ENCODE results near the gene CLBA1. TPM values are rescaled to one million over a fixed set of nuclear protein-coding genes. Genes with fewer than 3 reads are reported as not detected.
"Not testable (repeated sequence)": the region's sequence is repeated elsewhere in the genome, so short reads cannot be mapped to it uniquely, and the experiment has no call there.

The CLBA1 gene
- total RNA-seq, 2 experiments from 2014 or later, result 0.40 to 0.43 TPM

- H3K27me3 Mint-ChIP-seq (ENCODE audit: low read depth), result no peaks in the 10 kb centered on the region
- CTCF ChIA-PET, result interaction anchor here (0.7 to 4.5 kb wide), 3 partner anchors 16 to 171 kb away, joined by 3 to 23 read pairs (median 8); no protein-coding TSS in a partner anchor
- DNase-seq, result no peak
- intact Hi-C loops (cut with micrococcal nuclease), result no loop called here
- H3K4me1 Mint-ChIP-seq (ENCODE audit: low read depth), result peaks cover 39% of the 10 kb centered on the region
- H3K9me3 Mint-ChIP-seq, result no peaks in the 10 kb centered on the region
- no peak overlapping the region for H3K4me3 Mint-ChIP-seq
- no peak overlapping the region for H3K27ac Mint-ChIP-seq
- no peaks in the 10 kb centered on the region for H3K36me3 Mint-ChIP-seq (ENCODE audit: low read depth)
These were observed 43.8 kb downstream of the CLBA1 start for GRCh38 chr14:105029402-105029801.

GRCh38 chr14:105030194-105030593 lies 44.6 kb downstream of the CLBA1 start:
- intact Hi-C loops (cut with micrococcal nuclease), result no loop called here
- Mint-ChIP-seq H3K27me3 (ENCODE audit: low read depth) (no peaks in the 10 kb centered on the region), H3K4me1 (ENCODE audit: low read depth) (peaks cover 34% of the 10 kb centered on the region)

GRCh38 chr14:105030836-105031396 lies 45.3 kb downstream of the CLBA1 start:
- H3K4me1 Mint-ChIP-seq (ENCODE audit: low read depth), result peaks cover 27% of the 10 kb centered on the region
- intact Hi-C loops (cut with micrococcal nuclease), result no loop called here
- CTCF ChIA-PET, result interaction anchor here (4.5 kb wide), 1 partner anchor 14 kb away, joined by 23 read pairs; no protein-coding TSS in a partner anchor

More at GRCh38 chr14:105030194-105030593, 44.6 kb downstream of the CLBA1 start:
- Mint-ChIP-seq H3K9me3 (no peaks in the 10 kb centered on the region), H3K27ac (no peak overlapping the region), H3K36me3 (ENCODE audit: low read depth) (no peaks in the 10 kb centered on the region), H3K4me3 (no peak overlapping the region)
- DNase-seq, result no peak
- CTCF ChIA-PET, result interaction anchor here (4.5 kb wide), 1 partner anchor 15 kb away, joined by 23 read pairs; no protein-coding TSS in a partner anchor

GRCh38 chr14:105032451-105032901 lies 46.9 kb downstream of the CLBA1 start:
- H3K27ac Mint-ChIP-seq; H3K27me3 Mint-ChIP-seq (ENCODE audit: low read depth); DNase-seq; intact Hi-C loops (cut with micrococcal nuclease); H3K4me3 Mint-ChIP-seq; H3K9me3 Mint-ChIP-seq; H3K36me3 Mint-ChIP-seq (ENCODE audit: low read depth); CTCF ChIA-PET: not testable (repeated sequence)
- peaks cover 17% of the 10 kb centered on the region for H3K4me1 Mint-ChIP-seq (ENCODE audit: low read depth)

More at GRCh38 chr14:105030836-105031396, 45.3 kb downstream of the CLBA1 start:
- Mint-ChIP-seq H3K9me3 (no peaks in the 10 kb centered on the region), H3K4me3 (no peak overlapping the region), H3K27ac (no peak overlapping the region), H3K36me3 (ENCODE audit: low read depth) (no peaks in the 10 kb centered on the region), H3K27me3 (ENCODE audit: low read depth) (no peaks in the 10 kb centered on the region)
- DNase-seq, result no peak

GRCh38 chr14:105033412-105033900 lies 47.9 kb downstream of the CLBA1 start:
- H3K27ac Mint-ChIP-seq, result peak overlapping the region; percentile 3
- CTCF ChIA-PET; intact Hi-C loops (cut with micrococcal nuclease); H3K9me3 Mint-ChIP-seq; H3K36me3 Mint-ChIP-seq (ENCODE audit: low read depth); H3K27me3 Mint-ChIP-seq (ENCODE audit: low read depth): not testable (repeated sequence)
- peak; percentile 26 for DNase-seq
- peaks cover 17% of the 10 kb centered on the region for H3K4me1 Mint-ChIP-seq (ENCODE audit: low read depth)
- H3K4me3 Mint-ChIP-seq, result peak overlapping the region; percentile 49

GRCh38 chr14:105034315-105035039 lies 48.9 kb downstream of the CLBA1 start:
- no peak for DNase-seq
- CTCF ChIA-PET, result interaction anchor here (2.0 kb wide), 1 partner anchor 9 kb away, joined by 6 read pairs; no protein-coding TSS in a partner anchor
- no peaks in the 10 kb centered on the region for H3K36me3 Mint-ChIP-seq (ENCODE audit: low read depth)
- H3K4me3 Mint-ChIP-seq, result no peak overlapping the region
- peaks cover 17% of the 10 kb centered on the region for H3K4me1 Mint-ChIP-seq (ENCODE audit: low read depth)
- H3K9me3 Mint-ChIP-seq, result no peaks in the 10 kb centered on the region
- intact Hi-C loops (cut with micrococcal nuclease), result no loop called here
- no peak overlapping the region for H3K27ac Mint-ChIP-seq
- H3K27me3 Mint-ChIP-seq (ENCODE audit: low read depth), result no peaks in the 10 kb centered on the region

- DNase-seq; H3K36me3 Mint-ChIP-seq (ENCODE audit: low read depth); H3K9me3 Mint-ChIP-seq; intact Hi-C loops (cut with micrococcal nuclease); H3K27me3 Mint-ChIP-seq (ENCODE audit: low read depth); H3K27ac Mint-ChIP-seq; H3K4me3 Mint-ChIP-seq: not testable (repeated sequence)
- CTCF ChIA-PET, result interaction anchor here (0.6 to 2.0 kb wide), 4 partner anchors 8 to 480 kb away, joined by 3 to 12 read pairs (median 6); no protein-coding TSS in a partner anchor
- H3K4me1 Mint-ChIP-seq (ENCODE audit: low read depth), result peaks cover 17% of the 10 kb centered on the region
These were observed 50.0 kb downstream of the CLBA1 start for GRCh38 chr14:105035616-105036015.

GRCh38 chr14:105039458-105040205 lies 54.0 kb downstream of the CLBA1 start:
- no peaks in the 10 kb centered on the region for H3K27me3 Mint-ChIP-seq (ENCODE audit: low read depth)
- H3K9me3 Mint-ChIP-seq, result no peaks in the 10 kb centered on the region
- H3K4me3 Mint-ChIP-seq, result no peak overlapping the region
- intact Hi-C loops (cut with micrococcal nuclease), result no loop called here
- CTCF ChIA-PET, result no interaction called here
- H3K4me1 Mint-ChIP-seq (ENCODE audit: low read depth), result no peaks in the 10 kb centered on the region
- H3K27ac Mint-ChIP-seq, result no peak overlapping the region
- no peaks in the 10 kb centered on the region for H3K36me3 Mint-ChIP-seq (ENCODE audit: low read depth)
- DNase-seq, result no peak

GRCh38 chr14:105041841-105042765 lies 56.5 kb downstream of the CLBA1 start:
- Mint-ChIP-seq H3K27ac (no peak overlapping the region), H3K36me3 (ENCODE audit: low read depth) (no peaks in the 10 kb centered on the region), H3K4me3 (no peak overlapping the region), H3K4me1 (ENCODE audit: low read depth) (peaks cover 5% of the 10 kb centered on the region), H3K27me3 (ENCODE audit: low read depth) (no peaks in the 10 kb centered on the region), H3K9me3 (no peaks in the 10 kb centered on the region)
- DNase-seq, result no peak
- CTCF ChIA-PET, result interaction anchor here (0.8 to 7.5 kb wide), 3 partner anchors 36 to 68 kb away, joined by 3 to 129 read pairs (median 3); no protein-coding TSS in a partner anchor
- intact Hi-C loops (cut with micrococcal nuclease), result no loop called here

- DNase-seq, result no peak
- H3K36me3 Mint-ChIP-seq (ENCODE audit: low read depth), result no peaks in the 10 kb centered on the region
- intact Hi-C loops (cut with micrococcal nuclease), result no loop called here
- no peaks in the 10 kb centered on the region for H3K9me3 Mint-ChIP-seq
- H3K4me3 Mint-ChIP-seq, result no peak overlapping the region
- no peaks in the 10 kb centered on the region for H3K27me3 Mint-ChIP-seq (ENCODE audit: low read depth)
- CTCF ChIA-PET, result interaction anchor here (0.8 to 7.5 kb wide), 2 partner anchors 37 to 69 kb away, joined by 3 to 129 read pairs; no protein-coding TSS in a partner anchor
- no peak overlapping the region for H3K27ac Mint-ChIP-seq
- peaks cover 5% of the 10 kb centered on the region for H3K4me1 Mint-ChIP-seq (ENCODE audit: low read depth)
These were observed 57.2 kb downstream of the CLBA1 start for GRCh38 chr14:105042813-105043212.

- Mint-ChIP-seq H3K4me3 (no peak overlapping the region), H3K4me1 (ENCODE audit: low read depth) (peaks cover 5% of the 10 kb centered on the region), H3K36me3 (ENCODE audit: low read depth) (no peaks in the 10 kb centered on the region), H3K27me3 (ENCODE audit: low read depth) (no peaks in the 10 kb centered on the region), H3K27ac (no peak overlapping the region), H3K9me3 (no peaks in the 10 kb centered on the region)
- intact Hi-C loops (cut with micrococcal nuclease), result no loop called here
- CTCF ChIA-PET, result interaction anchor here (0.9 to 7.5 kb wide), 8 partner anchors 8 to 69 kb away, joined by 3 to 129 read pairs (median 10); partner anchors contain the start of genes CDCA4 and CLBA1
- no peak for DNase-seq
These were observed 58.1 kb downstream of the CLBA1 start for GRCh38 chr14:105043641-105044040.

All from activated naive CD4-positive, alpha-beta T cell treated with anti-CD3 and anti-CD28 coated beads for 36 hours (primary cell).